ENCODE data around the gene IL13.
"Not testable (repeated sequence)": the region's sequence is repeated elsewhere in the genome, so short reads cannot be mapped to it uniquely, and the experiment has no call there.

The IL13 gene

GRCh38 chr5:132657676-132658380 lies at the start of gene IL13:
TSS of gene IL13 (plus strand) at chr5:132658173. CDS start at chr5:132658187, 14 bp downstream.
- no peak for DNase-seq (ENCODE audit: low read depth in 2 of 2)

GRCh38 chr5:132611965-132612364 lies 46.0 kb upstream of the IL13 start:
- DNase-seq (ENCODE audit: low read depth in 2 of 2) = no peak

GRCh38 chr5:132612846-132613245 lies 45.1 kb upstream of the IL13 start:
- DNase-seq (ENCODE audit: low read depth in 2 of 2) = no peak

GRCh38 chr5:132621699-132622098 lies 36.3 kb upstream of the IL13 start:
- no peak for DNase-seq (ENCODE audit: low read depth in 2 of 2)

GRCh38 chr5:132622608-132623007 lies 35.4 kb upstream of the IL13 start:
- DNase-seq (ENCODE audit: low read depth in 2 of 2) = no peak

- DNase-seq (ENCODE audit: low read depth in 2 of 2) = no peak
These were observed 30.5 kb upstream of the IL13 start for GRCh38 chr5:132627470-132627869.

- DNase-seq (ENCODE audit: low read depth in 2 of 2) = no peak
These were observed 29.2 kb upstream of the IL13 start for GRCh38 chr5:132628814-132629213.

- no peak for DNase-seq (ENCODE audit: low read depth in 2 of 2)
These were observed 28.6 kb upstream of the IL13 start for GRCh38 chr5:132629230-132629944.

GRCh38 chr5:132633587-132633986 lies 24.4 kb upstream of the IL13 start:
- DNase-seq (ENCODE audit: low read depth in 2 of 2) = not testable (repeated sequence)

GRCh38 chr5:132635873-132636272 lies 22.1 kb upstream of the IL13 start:
- DNase-seq (ENCODE audit: low read depth in 2 of 2) = no peak

GRCh38 chr5:132637241-132637640 lies 20.7 kb upstream of the IL13 start:
- no peak for DNase-seq (ENCODE audit: low read depth in 2 of 2)

GRCh38 chr5:132639706-132640130 lies 18.3 kb upstream of the IL13 start:
- DNase-seq (ENCODE audit: low read depth in 2 of 2) = no peak

GRCh38 chr5:132640613-132641012 lies 17.4 kb upstream of the IL13 start:
- no peak for DNase-seq (ENCODE audit: low read depth in 2 of 2)

GRCh38 chr5:132641241-132641723 lies 16.7 kb upstream of the IL13 start:
- DNase-seq (ENCODE audit: low read depth in 2 of 2) = no peak

- DNase-seq (ENCODE audit: low read depth in 2 of 2) = no peak
These were observed 16.1 kb upstream of the IL13 start for GRCh38 chr5:132641841-132642240.

GRCh38 chr5:132644177-132644576 lies 13.8 kb upstream of the IL13 start:
- DNase-seq (ENCODE audit: low read depth in 2 of 2) = no peak

GRCh38 chr5:132646583-132647266 lies 11.2 kb upstream of the IL13 start:
- no peak for DNase-seq (ENCODE audit: low read depth in 2 of 2)

- DNase-seq (ENCODE audit: low read depth in 2 of 2) = no peak
These were observed 10.5 kb upstream of the IL13 start for GRCh38 chr5:132647473-132647872.

GRCh38 chr5:132648355-132648754 lies 9.6 kb upstream of the IL13 start:
- no peak for DNase-seq (ENCODE audit: low read depth in 2 of 2)

GRCh38 chr5:132651838-132652469 lies 6.0 kb upstream of the IL13 start:
- no peak for DNase-seq (ENCODE audit: low read depth in 2 of 2)

GRCh38 chr5:132653716-132654115 lies 4.3 kb upstream of the IL13 start:
- no peak for DNase-seq (ENCODE audit: low read depth in 2 of 2)

Measured in stimulated activated CD4-positive, alpha-beta T cell treated with anti-CD3 and anti-CD28 coated beads, Interleukin-1b, Interleukin-23, amount 100 ng/mL, for 1 hour (primary cell).